Keratinocyte (primary cell): ENCODE measurements around the gene DLG2. TPM values are rescaled to one million over a fixed set of nuclear protein-coding genes. Genes with fewer than 3 reads are reported as not detected.

Source experiments
- DNase-seq: peaks from one replicate; pipeline ENCODE4 v3.0.0-alpha.2; 2011; ENCODE audit warnings: low read depth, missing footprints, low spot score
- FAIRE-seq: peaks from 2 replicates; lab custom pipeline; 2011; peaks lifted over from hg19 to GRCh38; lab: Jason Lieb, UNC
- H2AFZ ChIP-seq: 2 replicates; pipeline ENCODE4 v1.6.0; 2012; ENCODE audit warnings: low read length, control low read depth, inconsistent platforms; ENCODE audit not compliant: control insufficient read depth
- H3K27ac ChIP-seq: 2 replicates; pipeline ENCODE4 v1.5.1; 2011; ENCODE audit warnings: low read length; ENCODE audit not compliant: control insufficient read depth, insufficient read depth
- H3K27me3 ChIP-seq: 3 replicates; pipeline ENCODE4 v1.6.0; 2011; ENCODE audit warnings: low read length; ENCODE audit not compliant: control insufficient read depth, insufficient read depth; ENCODE audit errors: extremely low read depth
- H3K36me3 ChIP-seq, 2 experiments: 2 replicates in 1 of 2; 3 replicates in 1 of 2; pipeline ENCODE4 v1.5.1; 2011; ENCODE audit warnings: low read length in 2 of 2, mild to moderate bottlenecking in 1 of 2; ENCODE audit not compliant: control insufficient read depth in 2 of 2, insufficient read depth in 2 of 2; ENCODE audit errors: extremely low read depth in 1 of 2
- H3K4me1 ChIP-seq: 3 replicates; pipeline ENCODE4 v1.5.1; 2011; ENCODE audit warnings: low read length; ENCODE audit not compliant: control insufficient read depth, insufficient read depth; ENCODE audit errors: extremely low read depth
- H3K4me2 ChIP-seq: 3 replicates; pipeline ENCODE4 v1.6.0; 2011; ENCODE audit warnings: low read depth, low read length; ENCODE audit not compliant: control insufficient read depth, insufficient read depth; ENCODE audit errors: extremely low read depth
- H3K4me3 ChIP-seq, 3 experiments: fragments of 200-600 bp in 1 of 3; sonication (generic) in 1 of 3; 2 replicates in 2 of 3; 3 replicates in 1 of 3; pipeline ENCODE4 v1.5.1; 2011 to 2016; ENCODE audit warnings: low read length in 3 of 3, mild to moderate bottlenecking in 3 of 3, control low read depth in 2 of 3, inconsistent platforms in 1 of 3, low read depth in 1 of 3, mixed read lengths in 1 of 3, mixed run types in 1 of 3, moderate library complexity in 1 of 3; ENCODE audit not compliant: control insufficient read depth in 2 of 3, insufficient read depth in 2 of 3; ENCODE audit errors: extremely low read depth in 1 of 3
- H3K79me2 ChIP-seq: 2 replicates; pipeline ENCODE4 v1.6.0; 2012; ENCODE audit warnings: low read length; ENCODE audit not compliant: control insufficient read depth, insufficient read depth
- H3K9ac ChIP-seq: 3 replicates; pipeline ENCODE4 v1.6.0; 2011; ENCODE audit warnings: low read length; ENCODE audit not compliant: control insufficient read depth, insufficient read depth; ENCODE audit errors: extremely low read depth
- H3K9me1 ChIP-seq: 3 replicates; pipeline ENCODE4 v1.6.0; 2011; ENCODE audit warnings: low read length; ENCODE audit not compliant: control insufficient read depth, insufficient read depth; ENCODE audit errors: extremely low read depth
- H3K9me3 ChIP-seq: 2 replicates; pipeline ENCODE4 v1.5.1; 2012; ENCODE audit warnings: low read depth, low read length; ENCODE audit not compliant: control insufficient read depth
- H4K20me1 ChIP-seq: 3 replicates; pipeline ENCODE4 v1.6.0; 2011; ENCODE audit warnings: low read length; ENCODE audit not compliant: control insufficient read depth, insufficient read depth; ENCODE audit errors: extremely low read depth
- CTCF ChIP-seq, 3 experiments: IDR thresholded peaks in 1 of 3; conservative IDR thresholded peaks in 1 of 3; optimal IDR thresholded peaks in 1 of 3; 2 replicates in 2 of 3; 3 replicates in 1 of 3; pipeline versions ENCODE3 to v1.5.1; 2011; ENCODE audit warnings: low read length in 3 of 3, mild to moderate bottlenecking in 3 of 3, moderate library complexity in 2 of 3, control low read depth in 1 of 3, inconsistent platforms in 1 of 3; ENCODE audit not compliant: insufficient read depth in 2 of 3; ENCODE audit errors: extremely low read depth in 1 of 3
- EZH2 ChIP-seq: IDR thresholded peaks from one replicate; pipeline ENCODE4 v1.6.1; 2012; ENCODE audit warnings: inconsistent platforms, mild to moderate bottlenecking, low read length, moderate library complexity
- dilution Hi-C: fragments of 300-500 bp; cut with MboI; formaldehyde crosslinking; loops from one replicate; pipeline ENCODE4 v1.7.0; 2020; ENCODE audit warnings: low sequenced_read_pairs; ENCODE audit not compliant: extremely low pct_ligation_motif_present
- polyA plus RNA-seq, 5 experiments: library from polyadenylated mRNA; depleted of rRNA in 3 of 5; stranded (reverse) in 3 of 5; stranded (forward) in 1 of 5; unstranded in 1 of 5; fragments of >200 nt; gene quantifications; 1 replicate in 1 of 5; 2 replicates in 3 of 5; 3 replicates in 1 of 5; pipeline versions ENCODE4 v1.2.1 to v1.2.3, GENCODE V29; 2011 to 2012; ENCODE audit warnings: missing spikeins in 2 of 5, low read depth in 1 of 5, low replicate concordance in 1 of 5

DLG2 gene
- polyA plus RNA-seq, 1 donor (not counting 4 experiments of a cell fraction or from before 2014, with no cell fraction given) = 0.55 TPM

GRCh38 chr11:84503503-84503902 is 1123.6 kb downstream of the DLG2 start:
- no peak overlapping the region for H3K27ac ChIP-seq
- no peaks in the 10 kb centered on the region for H3K27me3 ChIP-seq
- H3K9ac ChIP-seq = no peak overlapping the region
- H3K4me2 ChIP-seq = no peak overlapping the region
- no peaks in the 10 kb centered on the region for H3K4me1 ChIP-seq
- no peak for TF ChIP-seq EZH2
- no peak for TF ChIP-seq CTCF (optimal IDR thresholded peaks at IDR 0.05 in 1 of 3, IDR thresholded peaks at IDR 0.05 in 1 of 3, conservative IDR thresholded peaks at IDR 0.05 in 1 of 3; ENCODE audit: extremely low read depth in 1 of 3, insufficient read depth in 2 of 3, low read length in 3 of 3)
- dilution Hi-C loops = no loop called here
- H4K20me1 ChIP-seq = no peaks in the 10 kb centered on the region
- H3K9me3 ChIP-seq = no peaks in the 10 kb centered on the region
- H3K36me3 ChIP-seq = no peaks in the 10 kb centered on the region
- FAIRE-seq = no peak
- H3K9me1 ChIP-seq = no peaks in the 10 kb centered on the region
- DNase-seq = no peak
- no peaks in the 10 kb centered on the region for H3K79me2 ChIP-seq
- no peak overlapping the region for H2AFZ ChIP-seq
- H3K4me3 ChIP-seq = no peak overlapping the region

GRCh38 chr11:84501750-84502149 is 1125.4 kb downstream of the DLG2 start:
- no peaks in the 10 kb centered on the region for H3K9me1 ChIP-seq
- FAIRE-seq (no peak), DNase-seq (no peak)
- no peak overlapping the region for H3K9ac ChIP-seq
- H4K20me1 ChIP-seq = no peaks in the 10 kb centered on the region
- dilution Hi-C loops = no loop called here
- H3K27me3 ChIP-seq = no peaks in the 10 kb centered on the region
- no peak for TF ChIP-seq EZH2
- H3K4me3 ChIP-seq = no peak overlapping the region
- no peaks in the 10 kb centered on the region for H3K79me2 ChIP-seq
- no peaks in the 10 kb centered on the region for H3K9me3 ChIP-seq
- no peaks in the 10 kb centered on the region for H3K36me3 ChIP-seq
- no peak overlapping the region for H3K27ac ChIP-seq
- no peak overlapping the region for H2AFZ ChIP-seq
- H3K4me2 ChIP-seq = no peak overlapping the region
- H3K4me1 ChIP-seq = no peaks in the 10 kb centered on the region

GRCh38 chr11:84497981-84498411 is 1129.1 kb downstream of the DLG2 start:
- TF ChIP-seq CTCF (optimal IDR thresholded peaks at IDR 0.05 in 1 of 3, IDR thresholded peaks at IDR 0.05 in 1 of 3, conservative IDR thresholded peaks at IDR 0.05 in 1 of 3; ENCODE audit: extremely low read depth in 1 of 3, insufficient read depth in 2 of 3, low read length in 3 of 3) = no peak
- TF ChIP-seq EZH2 = no peak
- no peak for FAIRE-seq
- H3K27me3 ChIP-seq = no peaks in the 10 kb centered on the region
- H3K9ac ChIP-seq = no peak overlapping the region
- H3K4me1 ChIP-seq = no peaks in the 10 kb centered on the region
- no peak overlapping the region for H3K4me3 ChIP-seq
- no peak overlapping the region for H2AFZ ChIP-seq
- H3K36me3 ChIP-seq = no peaks in the 10 kb centered on the region
- DNase-seq = no peak
- H3K9me3 ChIP-seq = no peaks in the 10 kb centered on the region
- H3K79me2 ChIP-seq = no peaks in the 10 kb centered on the region
- no peak overlapping the region for H3K4me2 ChIP-seq
- dilution Hi-C loops = no loop called here
- H3K27ac ChIP-seq = no peak overlapping the region
- no peaks in the 10 kb centered on the region for H4K20me1 ChIP-seq
- H3K9me1 ChIP-seq = no peaks in the 10 kb centered on the region
